HAP-1 (cell line): ENCODE data around the gene RAB27B.

Source experiments
- DNase-seq, 2 experiments: peaks; one replicate each; pipeline ENCODE4 v3.0.0-alpha.2; 2016 to 2020; ENCODE audit warnings: low spot score in 2 of 2
- H3K27me3 ChIP-seq: fragments of 250-450 bp; sonication (Bioruptor Pico); 2 replicates; pipeline ENCODE4 v1.5.1; 2020; ENCODE audit warnings: low read depth, mild to moderate bottlenecking, moderate library complexity
- H3K36me3 ChIP-seq: fragments of 250-450 bp; sonication (Bioruptor Pico); replicated peaks from 2 replicates; pipeline ENCODE4 v1.5.1; 2020; ENCODE audit warnings: mild to moderate bottlenecking
- H3K4me1 ChIP-seq: fragments of 250-450 bp; sonication (Bioruptor Pico); 2 replicates; pipeline ENCODE4 v1.5.1; 2020; ENCODE audit warnings: mild to moderate bottlenecking
- H3K4me3 ChIP-seq: fragments of 250-450 bp; sonication (Bioruptor Pico); 2 replicates; pipeline ENCODE4 v1.5.1; 2020; ENCODE audit warnings: mild to moderate bottlenecking, moderate library complexity
- H3K9me3 ChIP-seq: fragments of 250-450 bp; sonication (Bioruptor Pico); 2 replicates; pipeline ENCODE4 v1.5.1; 2020; ENCODE audit warnings: mild to moderate bottlenecking, moderate library complexity
- in situ Hi-C: fragments of 300-500 bp; cut with MboI; formaldehyde crosslinking; loops from 3 replicates; pipeline ENCODE4 v1.14.3; 2020; ENCODE audit warnings: low sequenced_read_pairs, inconsistent platforms, mixed read lengths

Gene RAB27B

GRCh38 chr18:54859667-54860421 is 31.6 kb downstream of the RAB27B start:
- H3K36me3 ChIP-seq, result no peaks in the 10 kb centered on the region
- no peaks in the 10 kb centered on the region for H3K9me3 ChIP-seq
- in situ Hi-C loops, result no loop called here
- DNase-seq, result no peak
- no peak overlapping the region for H3K4me3 ChIP-seq
- H3K4me1 ChIP-seq, result no peaks in the 10 kb centered on the region
- H3K27me3 ChIP-seq, result no peaks in the 10 kb centered on the region

GRCh38 chr18:54860941-54861340 is 32.7 kb downstream of the RAB27B start:
- Histone ChIP-seq H3K36me3 (no peaks in the 10 kb centered on the region), H3K4me1 (no peaks in the 10 kb centered on the region), H3K27me3 (no peaks in the 10 kb centered on the region), H3K9me3 (no peaks in the 10 kb centered on the region), H3K4me3 (no peak overlapping the region)
- DNase-seq, result no peak
- in situ Hi-C loops, result no loop called here

GRCh38 chr18:54867131-54867530 is 38.9 kb downstream of the RAB27B start:
- Histone ChIP-seq H3K27me3 (no peaks in the 10 kb centered on the region), H3K4me3 (no peak overlapping the region), H3K9me3 (no peaks in the 10 kb centered on the region), H3K36me3 (no peaks in the 10 kb centered on the region), H3K4me1 (no peaks in the 10 kb centered on the region)
- in situ Hi-C loops, result no loop called here
- DNase-seq, result no peak

GRCh38 chr18:54871231-54871630 is 43.0 kb downstream of the RAB27B start:
- Histone ChIP-seq H3K36me3 (no peaks in the 10 kb centered on the region), H3K9me3 (no peaks in the 10 kb centered on the region), H3K4me1 (no peaks in the 10 kb centered on the region), H3K27me3 (no peaks in the 10 kb centered on the region), H3K4me3 (no peak overlapping the region)
- in situ Hi-C loops, result no loop called here
- no peak for DNase-seq

- Histone ChIP-seq H3K4me3 (no peak overlapping the region), H3K4me1 (no peaks in the 10 kb centered on the region), H3K9me3 (no peaks in the 10 kb centered on the region), H3K36me3 (no peaks in the 10 kb centered on the region), H3K27me3 (no peaks in the 10 kb centered on the region)
- in situ Hi-C loops, result no loop called here
- no peak for DNase-seq
Measured at GRCh38 chr18:54872681-54873080, 44.4 kb downstream of the RAB27B start.

- Histone ChIP-seq H3K4me3 (no peak overlapping the region), H3K4me1 (no peaks in the 10 kb centered on the region), H3K36me3 (no peaks in the 10 kb centered on the region), H3K9me3 (no peaks in the 10 kb centered on the region), H3K27me3 (no peaks in the 10 kb centered on the region)
- in situ Hi-C loops, result no loop called here
- DNase-seq, result peak; percentile 21 to 29
Measured at GRCh38 chr18:54873884-54874255, 45.6 kb downstream of the RAB27B start.

GRCh38 chr18:54875063-54875462 is 46.8 kb downstream of the RAB27B start:
- no peaks in the 10 kb centered on the region for H3K9me3 ChIP-seq
- H3K27me3 ChIP-seq, result no peaks in the 10 kb centered on the region
- in situ Hi-C loops, result no loop called here
- no peak for DNase-seq
- H3K4me3 ChIP-seq, result no peak overlapping the region
- no peaks in the 10 kb centered on the region for H3K36me3 ChIP-seq
- no peaks in the 10 kb centered on the region for H3K4me1 ChIP-seq

GRCh38 chr18:54877076-54877475 is 48.8 kb downstream of the RAB27B start:
- Histone ChIP-seq H3K36me3 (no peaks in the 10 kb centered on the region), H3K9me3 (no peaks in the 10 kb centered on the region), H3K27me3 (no peaks in the 10 kb centered on the region), H3K4me1 (no peaks in the 10 kb centered on the region), H3K4me3 (no peak overlapping the region)
- in situ Hi-C loops, result no loop called here
- no peak for DNase-seq

GRCh38 chr18:54878159-54878622 is 49.9 kb downstream of the RAB27B start:
- in situ Hi-C loops, result no loop called here
- H3K36me3 ChIP-seq, result no peaks in the 10 kb centered on the region
- no peaks in the 10 kb centered on the region for H3K9me3 ChIP-seq
- no peaks in the 10 kb centered on the region for H3K4me1 ChIP-seq
- no peak for DNase-seq
- no peak overlapping the region for H3K4me3 ChIP-seq
- no peaks in the 10 kb centered on the region for H3K27me3 ChIP-seq

- H3K27me3 ChIP-seq, result no peaks in the 10 kb centered on the region
- H3K36me3 ChIP-seq, result no peaks in the 10 kb centered on the region
- H3K4me1 ChIP-seq, result no peaks in the 10 kb centered on the region
- DNase-seq, result no peak
- in situ Hi-C loops, result no loop called here
- no peaks in the 10 kb centered on the region for H3K9me3 ChIP-seq
- no peak overlapping the region for H3K4me3 ChIP-seq
Measured at GRCh38 chr18:54878659-54879358, 50.5 kb downstream of the RAB27B start.

- no peaks in the 10 kb centered on the region for H3K9me3 ChIP-seq
- in situ Hi-C loops, result no loop called here
- DNase-seq, result no peak
- no peaks in the 10 kb centered on the region for H3K36me3 ChIP-seq
- no peaks in the 10 kb centered on the region for H3K4me1 ChIP-seq
- H3K27me3 ChIP-seq, result no peaks in the 10 kb centered on the region
- H3K4me3 ChIP-seq, result no peak overlapping the region
Measured at GRCh38 chr18:54879691-54880090, 51.4 kb downstream of the RAB27B start.

- H3K4me3 ChIP-seq, result no peak overlapping the region
- no peaks in the 10 kb centered on the region for H3K27me3 ChIP-seq
- no peak for DNase-seq
- no peaks in the 10 kb centered on the region for H3K4me1 ChIP-seq
- in situ Hi-C loops, result no loop called here
- H3K9me3 ChIP-seq, result no peaks in the 10 kb centered on the region
- no peaks in the 10 kb centered on the region for H3K36me3 ChIP-seq
Measured at GRCh38 chr18:54880395-54881105, 52.3 kb downstream of the RAB27B start.

- Histone ChIP-seq H3K27me3 (no peaks in the 10 kb centered on the region), H3K36me3 (no peaks in the 10 kb centered on the region), H3K9me3 (no peaks in the 10 kb centered on the region), H3K4me3 (no peak overlapping the region), H3K4me1 (no peaks in the 10 kb centered on the region)
- DNase-seq, result no peak
- in situ Hi-C loops, result no loop called here
Measured at GRCh38 chr18:54881229-54881768, 53.0 kb downstream of the RAB27B start.

- in situ Hi-C loops, result no loop called here
Measured at GRCh38 chr18:54882318-54882717, 54.0 kb downstream of the RAB27B start.

More at GRCh38 chr18:54882318-54882717, 54.0 kb downstream of the RAB27B start:
- H3K9me3 ChIP-seq, result no peaks in the 10 kb centered on the region
- no peak overlapping the region for H3K4me3 ChIP-seq
- DNase-seq, result no peak
- H3K4me1 ChIP-seq, result no peaks in the 10 kb centered on the region
- H3K27me3 ChIP-seq, result no peaks in the 10 kb centered on the region
- no peaks in the 10 kb centered on the region for H3K36me3 ChIP-seq
